GM12801 (cell line): ENCODE results near the gene MRPL10.

ENCODE experiments used
- CTCF ChIP-seq: IDR thresholded peaks from one replicate; pipeline ENCODE4 v1.5.1; 2011; ENCODE audit warnings: control low read depth; ENCODE audit not compliant: insufficient read length; ENCODE audit errors: extremely low read depth

The MRPL10 gene

GRCh38 chr17:47831003-47831933 is at the start of gene MRPL10, which contains the start of gene LRRC46:
Gene MRPL10, minus strand, starts transcription at chr17:47831541. Its CDS starts 30 bp downstream, at chr17:47831511.
Gene LRRC46, plus strand, starts transcription at chr17:47831670. Its CDS starts 320 bp downstream, at chr17:47831990.
- TF ChIP-seq CTCF = no peak

GRCh38 chr17:47879776-47880454 is 48.6 kb upstream of the MRPL10 start:
- TF ChIP-seq CTCF = no peak

- no peak for TF ChIP-seq CTCF
These were observed 47.8 kb upstream of the MRPL10 start for GRCh38 chr17:47879028-47879585.

GRCh38 chr17:47878203-47879027 is 47.1 kb upstream of the MRPL10 start:
- no peak for TF ChIP-seq CTCF

GRCh38 chr17:47877368-47878034 is 46.2 kb upstream of the MRPL10 start:
- no peak for TF ChIP-seq CTCF

GRCh38 chr17:47875011-47875985 is 44.0 kb upstream of the MRPL10 start:
- no peak for TF ChIP-seq CTCF
